Uterus (tissue), 4 donors: ENCODE data around the gene SRL. TPM values are rescaled to one million over a fixed set of nuclear protein-coding genes. Genes with fewer than 3 reads are reported as not detected.
A peak's percentile ranks its signal among the peaks of the same experiment; 100 is the strongest.
"Not testable (repeated sequence)": the region's sequence is repeated elsewhere in the genome, so short reads cannot be mapped to it uniquely, and the experiment has no call there.

Experiments
- DNase-seq, 2 donors: peaks; one replicate each; pipeline ENCODE4 v3.0.0-alpha.2; 2019 to 2020
- H3K27ac ChIP-seq, 2 donors: fragments of 200-600 bp; sonication (generic); 1 replicate in 1 of 2; 2 replicates in 1 of 2; pipeline ENCODE4 v1.5.1; 2016 to 2018
- H3K27me3 ChIP-seq, 2 donors: fragments of 200-600 bp; sonication (generic); one replicate each; pipeline ENCODE4 v1.5.1; 2018 to 2019; ENCODE audit warnings: control low read depth in 1 of 2
- H3K36me3 ChIP-seq, 2 donors: fragments of 200-600 bp; sonication (generic); one replicate each; pipeline ENCODE4 v1.5.1; 2019; ENCODE audit warnings: control low read depth in 1 of 2
- H3K4me1 ChIP-seq, 2 donors: fragments of 200-600 bp; sonication (generic); one replicate each; pipeline ENCODE4 v1.5.1; 2018 to 2019; ENCODE audit warnings: control low read depth in 1 of 2
- H3K4me3 ChIP-seq, 2 donors: fragments of 200-600 bp; sonication (generic); 1 replicate in 1 of 2; 2 replicates in 1 of 2; pipeline ENCODE4 v1.5.1; 2018 to 2019; ENCODE audit warnings: mild to moderate bottlenecking in 1 of 2
- H3K9me3 ChIP-seq, 2 donors: fragments of 200-600 bp; sonication (generic); one replicate each; pipeline ENCODE4 v1.5.1; 2019; ENCODE audit warnings: control low read depth in 1 of 2
- POLR2A ChIP-seq, 2 donors: fragments of 450-650 bp; IDR thresholded peaks; one replicate each; pipeline ENCODE4 v1.6.1; 2016; ENCODE audit warnings: antibody characterized with exemption in 2 of 2, mild to moderate bottlenecking in 1 of 2, moderate library complexity in 1 of 2
- intact Hi-C: fragments of 100-400 bp; cut with DNase I; formaldehyde crosslinking; loops from one replicate; pipeline ENCODE4 v1.15.1; 2023; ENCODE audit warnings: low total_unique reads
- total RNA-seq, 4 donors: library from RNA; depleted of rRNA in 3 of 4; stranded (reverse); fragments of >200 nt in 3 of 4; gene quantifications; one replicate each; pipeline versions ENCODE4 v1.1.0 to v1.2.4, GENCODE V29; 2014 to 2023
- TF ChIP-seq, protein P1 (sequence below), 4 experiments: fragments of 200-600 bp in 2 of 4; fragments of 450-650 bp in 2 of 4; sonication (generic) in 2 of 4; IDR thresholded peaks; one replicate each; pipeline ENCODE4 v1.5.1; 2016 to 2019; ENCODE audit warnings: antibody characterized with exemption in 4 of 4, mild to moderate bottlenecking in 2 of 4, moderate library complexity in 1 of 4
- donor health status: DM: yes; HTN: yes; CAD: no.

SRL gene
- total RNA-seq, 4 donors from 2014 or later, result 0.29 to 10.1 (median 7.6) TPM

DNA sequence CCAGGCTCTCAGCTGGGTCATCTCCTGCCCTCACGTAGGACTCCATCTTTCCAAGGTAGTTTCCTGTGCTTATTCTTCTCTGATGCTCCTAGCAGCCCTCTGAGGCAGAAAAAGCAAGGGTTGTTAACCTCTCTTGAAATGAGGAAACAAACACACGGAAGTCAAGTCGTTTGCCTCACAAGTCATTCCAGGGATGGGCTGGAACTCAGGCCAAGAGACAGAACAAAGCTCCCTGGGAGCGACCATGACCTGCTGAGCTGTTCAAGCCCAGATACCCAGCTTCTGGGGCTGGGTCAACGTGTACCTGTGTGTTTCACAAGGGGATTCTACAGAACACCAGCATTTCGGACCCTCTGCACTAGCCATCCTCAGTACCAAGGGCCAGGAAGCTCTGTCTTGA lies 28.1 kb downstream of the SRL start:
- DNase-seq, result no peak
- Histone ChIP-seq H3K4me3 (no peak overlapping the region), H3K27ac (peak overlapping the region; percentile 65 to 80), H3K27me3 (no peaks in the 10 kb centered on the region), H3K4me1 (no peaks in the 10 kb centered on the region), H3K9me3 (no peaks in the 10 kb centered on the region), H3K36me3 (no peaks in the 10 kb centered on the region)
- intact Hi-C loops, result no loop called here
- TF ChIP-seq, protein P1, sequence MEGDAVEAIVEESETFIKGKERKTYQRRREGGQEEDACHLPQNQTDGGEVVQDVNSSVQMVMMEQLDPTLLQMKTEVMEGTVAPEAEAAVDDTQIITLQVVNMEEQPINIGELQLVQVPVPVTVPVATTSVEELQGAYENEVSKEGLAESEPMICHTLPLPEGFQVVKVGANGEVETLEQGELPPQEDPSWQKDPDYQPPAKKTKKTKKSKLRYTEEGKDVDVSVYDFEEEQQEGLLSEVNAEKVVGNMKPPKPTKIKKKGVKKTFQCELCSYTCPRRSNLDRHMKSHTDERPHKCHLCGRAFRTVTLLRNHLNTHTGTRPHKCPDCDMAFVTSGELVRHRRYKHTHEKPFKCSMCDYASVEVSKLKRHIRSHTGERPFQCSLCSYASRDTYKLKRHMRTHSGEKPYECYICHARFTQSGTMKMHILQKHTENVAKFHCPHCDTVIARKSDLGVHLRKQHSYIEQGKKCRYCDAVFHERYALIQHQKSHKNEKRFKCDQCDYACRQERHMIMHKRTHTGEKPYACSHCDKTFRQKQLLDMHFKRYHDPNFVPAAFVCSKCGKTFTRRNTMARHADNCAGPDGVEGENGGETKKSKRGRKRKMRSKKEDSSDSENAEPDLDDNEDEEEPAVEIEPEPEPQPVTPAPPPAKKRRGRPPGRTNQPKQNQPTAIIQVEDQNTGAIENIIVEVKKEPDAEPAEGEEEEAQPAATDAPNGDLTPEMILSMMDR (IDR thresholded peaks at IDR 0.05), result no peak
- no peak for TF ChIP-seq POLR2A (IDR thresholded peaks at IDR 0.05)

DNA sequence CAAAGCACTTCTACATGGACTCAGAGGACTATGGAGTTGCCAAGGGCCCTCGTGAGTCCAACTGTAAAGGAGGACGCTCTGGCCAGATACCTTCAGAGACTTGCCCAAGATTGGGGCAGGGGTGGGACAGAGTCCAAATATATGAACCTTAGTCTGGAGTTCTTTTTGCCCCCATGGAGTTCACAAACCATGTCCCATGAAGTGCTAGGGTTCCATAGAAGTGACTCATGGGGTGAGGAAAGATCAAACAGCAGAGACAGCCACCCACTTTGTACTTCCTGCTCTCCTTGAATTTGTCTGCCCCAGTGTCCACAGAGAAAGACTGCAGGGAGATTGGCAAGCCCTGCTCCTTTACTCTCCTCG lies 29.0 kb downstream of the SRL start:
- Histone ChIP-seq H3K27me3 (no peaks in the 10 kb centered on the region), H3K9me3 (no peaks in the 10 kb centered on the region), H3K27ac (peak overlapping the region; percentile 63 to 64), H3K4me3 (no peak overlapping the region), H3K36me3 (no peaks in the 10 kb centered on the region), H3K4me1 (no peaks in the 10 kb centered on the region)
- TF ChIP-seq, protein P1 (IDR thresholded peaks at IDR 0.05), result no peak
- TF ChIP-seq POLR2A (IDR thresholded peaks at IDR 0.05), result no peak
- intact Hi-C loops, result no loop called here
- no peak for DNase-seq

- Histone ChIP-seq H3K27me3 (no peaks in the 10 kb centered on the region), H3K4me1 (no peaks in the 10 kb centered on the region), H3K36me3 (no peaks in the 10 kb centered on the region), H3K9me3 (no peaks in the 10 kb centered on the region), H3K4me3 (no peak overlapping the region), H3K27ac (peak overlapping the region; percentile 63 to 64)
- intact Hi-C loops, result no loop called here
- TF ChIP-seq, protein P1 (IDR thresholded peaks at IDR 0.05), result no peak
- no peak for TF ChIP-seq POLR2A (IDR thresholded peaks at IDR 0.05)
- peak; percentile 48 to 53 for DNase-seq
Observed at GRCh38 chr16:4212211-4212933, 29.5 kb downstream of the SRL start.

DNA sequence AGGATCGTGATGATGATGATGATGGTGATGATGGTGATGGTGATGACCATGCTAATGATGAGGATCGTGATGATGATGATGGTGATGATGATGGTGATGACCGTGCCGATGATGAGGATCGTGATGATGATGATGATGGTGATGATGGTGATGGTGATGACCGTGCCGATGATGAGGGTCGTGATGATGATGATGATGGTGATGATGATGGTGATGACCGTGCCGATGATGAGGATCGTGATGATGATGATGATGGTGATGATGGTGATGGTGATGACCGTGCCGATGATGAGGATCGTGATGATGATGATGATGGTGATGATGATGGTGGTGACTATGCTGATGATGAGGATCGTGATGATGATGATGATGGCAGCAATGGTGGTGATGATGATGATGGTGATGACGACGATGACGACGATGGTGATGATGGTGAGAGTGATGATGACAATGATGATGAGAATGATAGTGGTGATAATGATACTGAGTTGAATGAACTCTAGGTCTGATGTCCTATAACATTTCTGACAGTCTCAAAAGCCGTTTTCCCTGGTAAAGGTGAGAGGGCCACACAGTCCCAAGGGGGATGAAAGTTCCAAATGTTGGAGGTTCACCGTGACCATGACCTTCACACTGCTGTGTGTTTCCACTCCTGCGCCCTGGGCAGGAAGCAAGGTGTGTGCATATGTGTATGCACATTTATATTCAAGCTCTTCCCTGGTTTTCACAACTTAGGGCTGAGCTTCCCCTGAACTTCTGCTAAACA lies 30.3 kb downstream of the SRL start:
- H3K36me3 ChIP-seq, H3K4me3 ChIP-seq, H3K27me3 ChIP-seq, H3K4me1 ChIP-seq, intact Hi-C loops, H3K9me3 ChIP-seq, DNase-seq: not testable (repeated sequence)
- H3K27ac ChIP-seq, result peak overlapping the region in 1 of 2 donors; percentile 21

DNA sequence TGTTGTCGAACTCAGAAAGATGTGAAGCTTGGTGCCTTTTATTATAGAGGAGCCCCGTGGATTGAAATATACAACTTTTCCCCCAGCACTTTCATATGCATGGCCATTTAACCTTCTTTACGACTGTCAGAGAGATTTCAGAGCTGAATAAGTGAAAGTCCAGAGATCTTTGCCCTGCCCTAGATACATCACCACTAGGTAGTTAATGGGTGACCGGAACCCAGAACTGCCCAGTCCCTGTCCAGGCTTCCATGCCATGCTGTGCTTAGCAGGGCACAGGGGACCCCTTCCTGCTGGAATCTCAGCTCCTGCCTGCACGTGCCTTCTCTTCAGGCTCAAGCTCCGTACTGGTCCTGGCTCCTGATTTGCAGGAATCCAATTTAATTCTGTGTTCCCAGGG lies 32.2 kb downstream of the SRL start:
- no peaks in the 10 kb centered on the region for H3K27me3 ChIP-seq
- H3K4me1 ChIP-seq, result no peaks in the 10 kb centered on the region
- no peak overlapping the region for H3K4me3 ChIP-seq
- TF ChIP-seq, protein P1 (IDR thresholded peaks at IDR 0.05), result no peak
- TF ChIP-seq POLR2A (IDR thresholded peaks at IDR 0.05), result no peak
- DNase-seq, result no peak
- H3K27ac ChIP-seq, result no peak overlapping the region
- H3K36me3 ChIP-seq, result no peaks in the 10 kb centered on the region
- no peaks in the 10 kb centered on the region for H3K9me3 ChIP-seq
- intact Hi-C loops, result no loop called here
